22Rv1 (cell line): ENCODE results near the gene TIGAR.

Source experiments
- CTCF ChIP-seq: fragments of 450-650 bp; IDR thresholded peaks from 2 replicates; pipeline ENCODE4 v1.5.1; 2017; ENCODE audit warnings: mild to moderate bottlenecking
- ZFX ChIP-seq: fragments of 450-650 bp; IDR thresholded peaks from 2 replicates; pipeline ENCODE4 v1.6.1; 2017; ENCODE audit warnings: antibody characterized with exemption, borderline replicate concordance

DNA sequence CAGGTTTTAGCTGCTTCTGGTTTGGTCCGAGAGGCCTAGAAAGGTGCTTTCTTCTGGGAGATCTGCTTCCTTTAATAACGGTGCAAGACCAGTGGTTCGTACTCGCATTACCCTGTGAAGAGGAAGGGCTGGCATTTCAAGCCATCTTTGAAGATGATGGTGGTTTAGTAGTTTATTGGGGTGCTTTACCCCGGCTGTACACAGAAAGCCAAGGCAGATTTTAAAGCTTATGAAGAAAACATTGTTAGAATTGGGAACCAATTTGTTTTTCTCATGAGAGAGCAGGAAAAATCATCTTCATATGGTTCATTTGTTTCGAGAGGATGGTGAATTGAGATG, 43.8 kb upstream of the TIGAR start:
- TF ChIP-seq CTCF (peak; percentile 75), ZFX (no peak)
